Astrocyte of the cerebellum (primary cell): ENCODE data around the gene CSNK1D.
"Not testable (repeated sequence)": the region's sequence is repeated elsewhere in the genome, so short reads cannot be mapped to it uniquely, and the experiment has no call there.

Source experiments
- DNase-seq: peaks from one replicate; pipeline ENCODE4 v3.0.0-alpha.2; 2011; ENCODE audit warnings: low read depth
- H3K4me3 ChIP-seq: 2 replicates; pipeline ENCODE4 v1.5.1; 2011; ENCODE audit warnings: mild to moderate bottlenecking, low read depth, low read length, moderate library complexity
- CTCF ChIP-seq: IDR thresholded peaks from 2 replicates; pipeline ENCODE4 v1.5.1; 2012; ENCODE audit warnings: low read length, low read depth, moderate library complexity, mild to moderate bottlenecking; ENCODE audit errors: missing control alignments
- in situ Hi-C: cut with HindIII; loops from 2 replicates; pipeline ENCODE4 v1.10.0; 2017; ENCODE audit warnings: low sequenced_read_pairs

The CSNK1D gene

GRCh38 chr17:82255402-82255972 lies 18.0 kb downstream of the CSNK1D start:
- DNase-seq, result no peak
- in situ Hi-C loops, result no loop called here
- no peak overlapping the region for H3K4me3 ChIP-seq
- no peak for TF ChIP-seq CTCF

GRCh38 chr17:82254746-82255145 lies 18.8 kb downstream of the CSNK1D start:
- DNase-seq, in situ Hi-C loops, H3K4me3 ChIP-seq: not testable (repeated sequence)

- in situ Hi-C loops, result not testable (repeated sequence)
Observed at GRCh38 chr17:82254096-82254495, 19.4 kb downstream of the CSNK1D start.

GRCh38 chr17:82253179-82253544 lies 20.3 kb downstream of the CSNK1D start:
- no peak overlapping the region for H3K4me3 ChIP-seq
- in situ Hi-C loops, result no loop called here
- DNase-seq, result no peak
- no peak for TF ChIP-seq CTCF

More at GRCh38 chr17:82254096-82254495, 19.4 kb downstream of the CSNK1D start:
- not testable (repeated sequence) for H3K4me3 ChIP-seq, DNase-seq

- no peak for DNase-seq
- H3K4me3 ChIP-seq, result no peak overlapping the region
- no peak for TF ChIP-seq CTCF
- in situ Hi-C loops, result no loop called here
Observed at GRCh38 chr17:82252511-82253178, 20.9 kb downstream of the CSNK1D start.

- H3K4me3 ChIP-seq, result no peak overlapping the region
- DNase-seq, result no peak
- TF ChIP-seq CTCF, result no peak
- in situ Hi-C loops, result no loop called here
Observed at GRCh38 chr17:82250868-82251500, 22.5 kb downstream of the CSNK1D start.

- DNase-seq, result no peak
- no peak overlapping the region for H3K4me3 ChIP-seq
- TF ChIP-seq CTCF, result no peak
- in situ Hi-C loops, result no loop called here
Observed at GRCh38 chr17:82249896-82250581, 23.5 kb downstream of the CSNK1D start.
